ENCODE data around the gene TAF1D.

- TF ChIP-seq, protein P1, sequence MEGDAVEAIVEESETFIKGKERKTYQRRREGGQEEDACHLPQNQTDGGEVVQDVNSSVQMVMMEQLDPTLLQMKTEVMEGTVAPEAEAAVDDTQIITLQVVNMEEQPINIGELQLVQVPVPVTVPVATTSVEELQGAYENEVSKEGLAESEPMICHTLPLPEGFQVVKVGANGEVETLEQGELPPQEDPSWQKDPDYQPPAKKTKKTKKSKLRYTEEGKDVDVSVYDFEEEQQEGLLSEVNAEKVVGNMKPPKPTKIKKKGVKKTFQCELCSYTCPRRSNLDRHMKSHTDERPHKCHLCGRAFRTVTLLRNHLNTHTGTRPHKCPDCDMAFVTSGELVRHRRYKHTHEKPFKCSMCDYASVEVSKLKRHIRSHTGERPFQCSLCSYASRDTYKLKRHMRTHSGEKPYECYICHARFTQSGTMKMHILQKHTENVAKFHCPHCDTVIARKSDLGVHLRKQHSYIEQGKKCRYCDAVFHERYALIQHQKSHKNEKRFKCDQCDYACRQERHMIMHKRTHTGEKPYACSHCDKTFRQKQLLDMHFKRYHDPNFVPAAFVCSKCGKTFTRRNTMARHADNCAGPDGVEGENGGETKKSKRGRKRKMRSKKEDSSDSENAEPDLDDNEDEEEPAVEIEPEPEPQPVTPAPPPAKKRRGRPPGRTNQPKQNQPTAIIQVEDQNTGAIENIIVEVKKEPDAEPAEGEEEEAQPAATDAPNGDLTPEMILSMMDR (IDR thresholded peaks at IDR 0.05) = no peak
- TF ChIP-seq POLR2A (IDR thresholded peaks at IDR 0.05) = no peak
- TF ChIP-seq POLR2AphosphoS5 (IDR thresholded peaks at IDR 0.05) = no peak
Measured at GRCh38 chr11:93686812-93687211, 54.5 kb downstream of the TAF1D start.

Data from breast epithelium (tissue), 3 donors.